ENCODE measurements around the gene ASAP2. TPM values are rescaled to one million over a fixed set of nuclear protein-coding genes. Genes with fewer than 3 reads are reported as not detected.

Gene ASAP2
- total RNA-seq, 1 experiment from 2014 or later, result not detected

- H3K27me3 ChIP-seq (ENCODE audit: low read length), result no peaks in the 10 kb centered on the region
- H3K4me2 ChIP-seq (ENCODE audit: low read depth, low read length, poor library complexity, severe bottlenecking), result no peak overlapping the region
- no peak for DNase-seq
- no peaks in the 10 kb centered on the region for H3K79me2 ChIP-seq (ENCODE audit: low read length)
- no peak overlapping the region for H3K27ac ChIP-seq (ENCODE audit: low read length)
- H3K4me1 ChIP-seq (ENCODE audit: low read length), result no peaks in the 10 kb centered on the region
- no peaks in the 10 kb centered on the region for H3K36me3 ChIP-seq (ENCODE audit: insufficient read depth, low read length)
- H3K9ac ChIP-seq (ENCODE audit: low read length), result no peak overlapping the region
- no peak overlapping the region for H3K4me3 ChIP-seq (ENCODE audit: low read length)
- no peaks in the 10 kb centered on the region for H4K20me1 ChIP-seq (ENCODE audit: insufficient read depth, low read depth, low read length)
- no peak overlapping the region for H2AFZ ChIP-seq (ENCODE audit: low read length)
- H3K9me2 ChIP-seq (replicated peaks; ENCODE audit: insufficient read depth, low read length), result no peaks in the 10 kb centered on the region
- no peaks in the 10 kb centered on the region for H3K9me3 ChIP-seq (ENCODE audit: low read length)
Observed at GRCh38 chr2:9306911-9307310, 100.3 kb downstream of the ASAP2 start.

DNA sequence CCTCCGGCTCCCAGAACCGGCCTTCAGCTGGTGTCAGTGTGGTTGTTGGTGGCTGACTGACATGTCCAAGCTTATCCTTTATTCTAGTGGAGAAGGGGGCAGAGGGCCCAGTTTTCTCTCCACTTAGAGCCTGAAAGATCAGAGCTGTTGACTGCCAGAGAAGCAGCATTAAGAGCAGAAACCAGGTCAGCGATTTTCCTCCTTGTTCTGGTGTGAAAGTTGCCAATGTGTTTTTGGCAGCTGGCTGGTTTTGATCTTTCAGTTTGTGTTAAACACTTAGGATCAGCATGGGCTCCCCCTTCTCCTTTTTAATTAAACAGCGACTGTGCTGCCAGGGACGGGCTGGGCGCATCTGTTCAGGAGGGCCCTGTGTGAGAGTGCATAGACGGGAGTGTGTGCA, 100.9 kb downstream of the ASAP2 start:
- no peaks in the 10 kb centered on the region for H3K9me2 ChIP-seq (replicated peaks; ENCODE audit: insufficient read depth, low read length)
- H3K9ac ChIP-seq (ENCODE audit: low read length), result no peak overlapping the region
- no peak for DNase-seq
- no peaks in the 10 kb centered on the region for H3K79me2 ChIP-seq (ENCODE audit: low read length)
- no peaks in the 10 kb centered on the region for H3K9me3 ChIP-seq (ENCODE audit: low read length)
- no peaks in the 10 kb centered on the region for H3K27me3 ChIP-seq (ENCODE audit: low read length)
- H3K4me1 ChIP-seq (ENCODE audit: low read length), result no peaks in the 10 kb centered on the region
- no peak overlapping the region for H3K4me3 ChIP-seq (ENCODE audit: low read length)
- H3K4me2 ChIP-seq (ENCODE audit: low read depth, low read length, poor library complexity, severe bottlenecking), result no peak overlapping the region
- no peaks in the 10 kb centered on the region for H4K20me1 ChIP-seq (ENCODE audit: insufficient read depth, low read depth, low read length)
- H3K36me3 ChIP-seq (ENCODE audit: insufficient read depth, low read length), result no peaks in the 10 kb centered on the region
- H3K27ac ChIP-seq (ENCODE audit: low read length), result no peak overlapping the region
- H2AFZ ChIP-seq (ENCODE audit: low read length), result no peak overlapping the region

- Histone ChIP-seq H3K9me3 (ENCODE audit: low read length) (no peaks in the 10 kb centered on the region), H3K27ac (ENCODE audit: low read length) (no peak overlapping the region), H3K79me2 (ENCODE audit: low read length) (no peaks in the 10 kb centered on the region), H3K27me3 (ENCODE audit: low read length) (no peaks in the 10 kb centered on the region), H3K9ac (ENCODE audit: low read length) (no peak overlapping the region), H3K4me1 (ENCODE audit: low read length) (no peaks in the 10 kb centered on the region), H3K9me2 (replicated peaks; ENCODE audit: insufficient read depth, low read length) (no peaks in the 10 kb centered on the region), H2AFZ (ENCODE audit: low read length) (no peak overlapping the region), H3K4me3 (ENCODE audit: low read length) (no peak overlapping the region), H4K20me1 (ENCODE audit: insufficient read depth, low read depth, low read length) (no peaks in the 10 kb centered on the region), H3K36me3 (ENCODE audit: insufficient read depth, low read length) (no peaks in the 10 kb centered on the region), H3K4me2 (ENCODE audit: low read depth, low read length, poor library complexity, severe bottlenecking) (no peak overlapping the region)
- no peak for DNase-seq
Observed at GRCh38 chr2:9308186-9308955, 101.8 kb downstream of the ASAP2 start.

DNA sequence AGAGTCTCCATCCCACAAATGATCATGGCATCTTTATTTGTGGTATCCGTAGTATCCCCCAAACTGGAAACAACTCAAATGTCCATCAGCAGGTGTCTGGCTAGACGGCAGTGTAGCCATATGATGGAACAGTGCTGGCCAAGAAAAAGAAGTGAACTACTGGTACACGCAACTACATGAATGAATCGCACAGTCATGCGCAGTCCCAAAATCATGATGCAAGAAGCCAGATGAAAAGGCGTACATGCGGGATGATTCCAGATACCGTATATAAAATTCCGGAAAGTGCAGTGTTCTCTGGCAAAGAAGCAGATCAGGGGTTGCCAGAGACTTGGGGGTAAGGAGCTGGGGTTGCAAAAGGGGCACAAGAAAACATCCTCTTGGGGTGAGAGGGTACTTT, 102.5 kb downstream of the ASAP2 start:
- DNase-seq, result no peak
- Histone ChIP-seq H3K9ac (ENCODE audit: low read length) (no peak overlapping the region), H3K9me2 (replicated peaks; ENCODE audit: insufficient read depth, low read length) (no peaks in the 10 kb centered on the region), H4K20me1 (ENCODE audit: insufficient read depth, low read depth, low read length) (no peaks in the 10 kb centered on the region), H3K36me3 (ENCODE audit: insufficient read depth, low read length) (no peaks in the 10 kb centered on the region), H2AFZ (ENCODE audit: low read length) (no peak overlapping the region), H3K4me2 (ENCODE audit: low read depth, low read length, poor library complexity, severe bottlenecking) (no peak overlapping the region), H3K9me3 (ENCODE audit: low read length) (no peaks in the 10 kb centered on the region), H3K4me1 (ENCODE audit: low read length) (no peaks in the 10 kb centered on the region), H3K4me3 (ENCODE audit: low read length) (no peak overlapping the region), H3K27me3 (ENCODE audit: low read length) (no peaks in the 10 kb centered on the region), H3K27ac (ENCODE audit: low read length) (no peak overlapping the region), H3K79me2 (ENCODE audit: low read length) (no peaks in the 10 kb centered on the region)

GRCh38 chr2:9310377-9310776, 103.8 kb downstream of the ASAP2 start:
- H2AFZ ChIP-seq (ENCODE audit: low read length), result no peak overlapping the region
- H3K4me1 ChIP-seq (ENCODE audit: low read length), result no peaks in the 10 kb centered on the region
- H3K27me3 ChIP-seq (ENCODE audit: low read length), result no peaks in the 10 kb centered on the region
- H3K27ac ChIP-seq (ENCODE audit: low read length), result no peak overlapping the region
- no peak overlapping the region for H3K4me2 ChIP-seq (ENCODE audit: low read depth, low read length, poor library complexity, severe bottlenecking)
- H3K9me3 ChIP-seq (ENCODE audit: low read length), result no peaks in the 10 kb centered on the region
- H3K36me3 ChIP-seq (ENCODE audit: insufficient read depth, low read length), result no peaks in the 10 kb centered on the region
- DNase-seq, result no peak
- H4K20me1 ChIP-seq (ENCODE audit: insufficient read depth, low read depth, low read length), result no peaks in the 10 kb centered on the region
- no peaks in the 10 kb centered on the region for H3K9me2 ChIP-seq (replicated peaks; ENCODE audit: insufficient read depth, low read length)
- H3K79me2 ChIP-seq (ENCODE audit: low read length), result no peaks in the 10 kb centered on the region
- H3K9ac ChIP-seq (ENCODE audit: low read length), result no peak overlapping the region
- H3K4me3 ChIP-seq (ENCODE audit: low read length), result no peak overlapping the region

DNA sequence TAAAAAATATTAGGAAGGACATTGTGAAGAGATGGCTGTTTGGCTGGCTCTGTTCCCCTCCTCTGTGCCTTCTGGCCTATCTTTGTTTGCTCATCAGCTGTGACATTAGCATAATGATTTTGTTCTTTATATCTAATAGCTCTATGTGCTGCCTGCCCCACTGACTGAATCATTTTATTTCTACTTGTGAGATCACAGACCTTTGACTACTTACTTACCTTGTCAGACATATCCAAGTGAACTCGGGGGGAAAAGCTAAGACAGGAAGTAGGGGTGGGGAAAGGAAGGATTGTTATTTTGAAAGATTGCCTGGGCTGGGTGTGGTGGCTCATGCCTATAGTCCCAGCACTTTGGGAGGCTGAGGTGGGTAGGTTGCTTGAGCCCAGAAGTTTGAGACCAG, 104.2 kb downstream of the ASAP2 start:
- Histone ChIP-seq H3K36me3 (ENCODE audit: insufficient read depth, low read length) (no peaks in the 10 kb centered on the region), H2AFZ (ENCODE audit: low read length) (no peak overlapping the region), H3K9ac (ENCODE audit: low read length) (no peak overlapping the region), H3K79me2 (ENCODE audit: low read length) (no peaks in the 10 kb centered on the region), H3K9me3 (ENCODE audit: low read length) (no peaks in the 10 kb centered on the region), H3K27me3 (ENCODE audit: low read length) (no peaks in the 10 kb centered on the region), H4K20me1 (ENCODE audit: insufficient read depth, low read depth, low read length) (no peaks in the 10 kb centered on the region), H3K4me3 (ENCODE audit: low read length) (no peak overlapping the region), H3K4me1 (ENCODE audit: low read length) (no peaks in the 10 kb centered on the region), H3K27ac (ENCODE audit: low read length) (no peak overlapping the region), H3K9me2 (replicated peaks; ENCODE audit: insufficient read depth, low read length) (no peaks in the 10 kb centered on the region), H3K4me2 (ENCODE audit: low read depth, low read length, poor library complexity, severe bottlenecking) (no peak overlapping the region)
- DNase-seq, result no peak

- no peak overlapping the region for H3K4me2 ChIP-seq (ENCODE audit: low read depth, low read length, poor library complexity, severe bottlenecking)
- no peaks in the 10 kb centered on the region for H3K4me1 ChIP-seq (ENCODE audit: low read length)
- H3K9me3 ChIP-seq (ENCODE audit: low read length), result no peaks in the 10 kb centered on the region
- no peaks in the 10 kb centered on the region for H4K20me1 ChIP-seq (ENCODE audit: insufficient read depth, low read depth, low read length)
- DNase-seq, result no peak
- H3K9me2 ChIP-seq (replicated peaks; ENCODE audit: insufficient read depth, low read length), result no peaks in the 10 kb centered on the region
- no peaks in the 10 kb centered on the region for H3K27me3 ChIP-seq (ENCODE audit: low read length)
- H3K9ac ChIP-seq (ENCODE audit: low read length), result no peak overlapping the region
- H3K36me3 ChIP-seq (ENCODE audit: insufficient read depth, low read length), result no peaks in the 10 kb centered on the region
- no peak overlapping the region for H3K4me3 ChIP-seq (ENCODE audit: low read length)
- H3K79me2 ChIP-seq (ENCODE audit: low read length), result no peaks in the 10 kb centered on the region
- no peak overlapping the region for H2AFZ ChIP-seq (ENCODE audit: low read length)
- no peak overlapping the region for H3K27ac ChIP-seq (ENCODE audit: low read length)
Observed at GRCh38 chr2:9311488-9311887, 104.9 kb downstream of the ASAP2 start.

DNA sequence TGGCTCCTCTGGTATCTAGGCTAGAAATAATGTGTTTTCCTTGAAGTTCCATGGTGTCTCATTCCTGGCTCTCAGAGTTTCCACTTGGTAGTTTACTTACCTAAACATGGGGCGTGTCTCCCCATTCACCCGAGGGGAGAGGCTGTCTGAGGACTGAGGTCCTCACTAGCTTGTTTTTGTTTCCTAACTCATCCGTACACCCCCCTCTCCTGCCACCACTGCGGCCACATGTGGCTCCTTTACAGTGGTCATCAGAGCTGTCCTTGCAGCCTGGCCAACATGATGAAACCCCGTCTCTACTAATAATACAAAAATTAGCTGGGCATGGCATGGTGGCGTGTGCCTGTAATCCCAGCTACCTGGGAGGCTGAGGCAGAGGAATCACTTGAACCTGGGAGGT, 106.0 kb downstream of the ASAP2 start:
- H3K9me3 ChIP-seq (ENCODE audit: low read length), result no peaks in the 10 kb centered on the region
- no peak for DNase-seq
- no peaks in the 10 kb centered on the region for H3K79me2 ChIP-seq (ENCODE audit: low read length)
- no peaks in the 10 kb centered on the region for H3K27me3 ChIP-seq (ENCODE audit: low read length)
- H3K27ac ChIP-seq (ENCODE audit: low read length), result no peak overlapping the region
- H3K4me1 ChIP-seq (ENCODE audit: low read length), result no peaks in the 10 kb centered on the region
- no peaks in the 10 kb centered on the region for H4K20me1 ChIP-seq (ENCODE audit: insufficient read depth, low read depth, low read length)
- no peak overlapping the region for H3K4me2 ChIP-seq (ENCODE audit: low read depth, low read length, poor library complexity, severe bottlenecking)
- H3K9ac ChIP-seq (ENCODE audit: low read length), result no peak overlapping the region
- no peak overlapping the region for H2AFZ ChIP-seq (ENCODE audit: low read length)
- H3K36me3 ChIP-seq (ENCODE audit: insufficient read depth, low read length), result no peaks in the 10 kb centered on the region
- H3K4me3 ChIP-seq (ENCODE audit: low read length), result no peak overlapping the region
- H3K9me2 ChIP-seq (replicated peaks; ENCODE audit: insufficient read depth, low read length), result no peaks in the 10 kb centered on the region

Data from Karpas-422 (cell line).